HepG2 (cell line): ENCODE data around the gene EPB41L5. TPM values are rescaled to one million over a fixed set of nuclear protein-coding genes. Genes with fewer than 3 reads are reported as not detected.

Experiments used
- ATAC-seq: fragments of 200-7000 bp; cut with Tn5 transposase; 3 replicates; pipeline ENCODE4 v1.9.1; 2020; ENCODE audit warnings: mild to moderate bottlenecking, moderate library complexity
- BruUV-seq: library from RNA; stranded (reverse); fragments of 400-500 nt; replicated peaks from 2 replicates; lab custom pipeline; 2021; lab: Mats Ljungman, UMichigan
- CTCF ChIA-PET: fragments of 300-600 bp; formaldehyde crosslinking; extraction: SDS; loops from one replicate; lab custom pipeline; 2021; ENCODE audit warnings: low total read pairs, inconsistent platforms, low intra/inter-chr PET ratio; lab: Yijun Ruan, JAX
- POLR2A ChIA-PET: fragments of 350-600 bp; sonication (Branson Sonifier 250); formaldehyde crosslinking; loops from one replicate; lab custom pipeline; 2020; ENCODE audit warnings: antibody characterized with exemption, inconsistent platforms; lab: Yijun Ruan, JAX
- DNase-seq: peaks from one replicate; pipeline ENCODE4 v3.0.0-alpha.2; 2015; ENCODE audit warnings: low spot score
- FAIRE-seq: peaks from 3 replicates; lab custom pipeline; 2011; peaks lifted over from hg19 to GRCh38; lab: Jason Lieb, UNC
- H2AFZ ChIP-seq: one replicate; pipeline ENCODE4 v1.6.1; 2011; ENCODE audit warnings: low read length, inconsistent platforms
- H3K27ac ChIP-seq: fragments of 300-600 bp; 3 replicates; pipeline ENCODE4 v1.8.0; 2011; ENCODE audit warnings: mixed run types, mild to moderate bottlenecking, mixed read lengths, low read length, inconsistent platforms; ENCODE audit not compliant: insufficient read depth; ENCODE audit errors: extremely low read length
- H3K27me3 ChIP-seq, 2 experiments: fragments of 200-600 bp in 1 of 2; 2 replicates in 1 of 2; 3 replicates in 1 of 2; pipeline versions ENCODE4 v1.6.0 to v1.8.0; 2011; ENCODE audit warnings: low read length in 2 of 2, mild to moderate bottlenecking in 2 of 2, moderate library complexity in 2 of 2, inconsistent platforms in 1 of 2; ENCODE audit not compliant: insufficient read depth in 2 of 2, control insufficient read depth in 1 of 2
- H3K36me3 ChIP-seq, 2 experiments: fragments of 200-600 bp in 1 of 2; replicated peaks in 1 of 2; 2 replicates in 1 of 2; 3 replicates in 1 of 2; pipeline versions ENCODE4 v1.5.1 to v1.8.0; 2011; ENCODE audit warnings: low read length in 2 of 2, inconsistent platforms in 1 of 2; ENCODE audit not compliant: insufficient read depth in 2 of 2, control insufficient read depth in 1 of 2
- H3K4me1 ChIP-seq: 2 replicates; pipeline ENCODE4 v1.5.1; 2012; ENCODE audit warnings: low read length, inconsistent platforms; ENCODE audit not compliant: insufficient read depth
- H3K4me2 ChIP-seq: 2 replicates; pipeline ENCODE4 v1.6.0; 2011; ENCODE audit warnings: low read depth, low read length, inconsistent platforms
- H3K4me3 ChIP-seq, 3 experiments: fragments of 200-600 bp in 1 of 3; sonication (generic), shearing (Covaris generic) in 1 of 3; replicated peaks in 1 of 3; 2 replicates each; pipeline ENCODE4 v1.5.1; 2011 to 2016; ENCODE audit warnings: low read length in 3 of 3, inconsistent platforms in 2 of 3, low read depth in 2 of 3, mild to moderate bottlenecking in 2 of 3, control low read depth in 1 of 3, mixed read lengths in 1 of 3; ENCODE audit not compliant: insufficient read depth in 1 of 3
- H3K79me2 ChIP-seq: one replicate; pipeline ENCODE4 v1.6.1; 2011; ENCODE audit warnings: low read length, inconsistent platforms; ENCODE audit not compliant: insufficient read depth
- H3K9ac ChIP-seq: 2 replicates; pipeline ENCODE4 v1.6.0; 2011; ENCODE audit warnings: mild to moderate bottlenecking, low read depth, low read length, inconsistent platforms; ENCODE audit not compliant: insufficient read depth
- H3K9me3 ChIP-seq: 2 replicates; pipeline ENCODE4 v1.5.1; 2012; ENCODE audit warnings: mild to moderate bottlenecking, low read length
- H4K20me1 ChIP-seq: 2 replicates; pipeline ENCODE4 v1.6.0; 2011; ENCODE audit warnings: inconsistent platforms, mild to moderate bottlenecking, low read length, moderate library complexity; ENCODE audit not compliant: insufficient read depth
- GABPB1 ChIP-seq: IDR thresholded peaks from 2 replicates; pipeline ENCODE4 v1.6.1; 2016; ENCODE audit warnings: mild to moderate bottlenecking, missing genetic modification reagents, moderate library complexity, missing compliant biosample characterization
- KLF13 ChIP-seq: sonication (generic); formaldehyde crosslinking; IDR thresholded peaks from 2 replicates; pipeline ENCODE4 v1.4.0; 2020; ENCODE audit warnings: mild to moderate bottlenecking, missing genetic modification reagents
- PATZ1 ChIP-seq: sonication (generic); formaldehyde crosslinking; IDR thresholded peaks from 2 replicates; pipeline ENCODE4 v1.4.0; 2020; ENCODE audit warnings: missing genetic modification reagents
- TCF7L2 ChIP-seq: IDR thresholded peaks from 2 replicates; pipeline ENCODE4 v1.6.1; 2011; ENCODE audit warnings: mild to moderate bottlenecking, low read depth, low read length, moderate library complexity
- TEAD3 ChIP-seq: optimal IDR thresholded peaks from 2 replicates; pipeline ENCODE3; 2016; ENCODE audit warnings: borderline replicate concordance
- YEATS2 ChIP-seq: sonication (generic); formaldehyde crosslinking; IDR thresholded peaks from 2 replicates; pipeline ENCODE4 v1.4.0; 2020; ENCODE audit warnings: missing genetic modification reagents, borderline replicate concordance
- ZBTB7A ChIP-seq: sonication (generic); formaldehyde crosslinking; IDR thresholded peaks from 2 replicates; pipeline ENCODE4 v1.8.0; 2022; ENCODE audit warnings: mild to moderate bottlenecking, missing genetic modification reagents
- ZNF121 ChIP-seq: sonication (generic); formaldehyde crosslinking; IDR thresholded peaks from 2 replicates; pipeline ENCODE4 v1.5.0; 2020; ENCODE audit warnings: mild to moderate bottlenecking, missing genetic modification reagents
- ZNF749 ChIP-seq: sonication (generic); formaldehyde crosslinking; IDR thresholded peaks from 2 replicates; pipeline ENCODE4 v1.8.0; 2022; ENCODE audit warnings: mild to moderate bottlenecking, missing genetic modification reagents, moderate library complexity, borderline replicate concordance
- ZNF816 ChIP-seq: sonication (generic); formaldehyde crosslinking; IDR thresholded peaks from 2 replicates; pipeline ENCODE4 v1.8.0; 2022; ENCODE audit warnings: missing genetic modification reagents, mild to moderate bottlenecking, borderline replicate concordance
- ZSCAN12 ChIP-seq: sonication (generic); formaldehyde crosslinking; IDR thresholded peaks from 2 replicates; pipeline ENCODE4 v1.9.0; 2021; ENCODE audit warnings: mild to moderate bottlenecking, missing genetic modification reagents
- WGBS: methylation state at CpG from one replicate; pipeline ENCODE4 v1.1.6; 2017; ENCODE audit warnings: low lambda C conversion rate; 5-methylcytosine and 5-hydroxymethylcytosine counted together
- in situ Hi-C: cut with HindIII; loops from 2 replicates; pipeline ENCODE4 v1.10.0; 2017; ENCODE audit warnings: low pct_unique_long_range_greater_than_20kb; ENCODE audit not compliant: extremely low pct_ligation_motif_present
- intact Hi-C: fragments of 100-400 bp; cut with micrococcal nuclease; formaldehyde crosslinking; loops from one replicate; pipeline ENCODE4 v1.10.0; 2022; ENCODE audit not compliant: unreplicated experiment
- polyA plus RNA-seq, 8 experiments: library from polyadenylated mRNA; depleted of rRNA in 3 of 8; stranded (reverse) in 7 of 8; unstranded in 1 of 8; fragments of >200 nt; fragmentation: Illumina TruSeq in 4 of 8; extraction: Trizol in 4 of 8; gene quantifications; 2 replicates each; pipeline versions ENCODE4 v1.2.1 to v1.2.3, GENCODE V29; 2011 to 2016; ENCODE audit warnings: low read depth in 4 of 8, missing spikeins in 1 of 8, mixed read lengths in 1 of 8; ENCODE audit not compliant: insufficient read depth in 1 of 8
- total RNA-seq, 5 experiments: library from RNA; depleted of rRNA; stranded (reverse); fragments of >200 nt; fragmentation: Illumina TruSeq; extraction: Trizol; gene quantifications; 2 replicates each; pipeline ENCODE4 v1.2.3, GENCODE V29; 2016; ENCODE audit warnings: low read depth in 1 of 5
- TF ChIP-seq, protein P1 (sequence below): sonication (generic); formaldehyde crosslinking; IDR thresholded peaks from 2 replicates; pipeline ENCODE4 v1.4.0; 2020; ENCODE audit warnings: mild to moderate bottlenecking, missing genetic modification reagents
- TF ChIP-seq, protein P2 (sequence below): sonication (generic); formaldehyde crosslinking; IDR thresholded peaks from 2 replicates; pipeline ENCODE4 v1.4.0; 2020; ENCODE audit warnings: missing genetic modification reagents, low read depth, mild to moderate bottlenecking, borderline replicate concordance

EPB41L5 gene
- total and polyA plus RNA-seq, 2 of the 13 experiments (the other 11 are each of a cell fraction or from before 2014, with no cell fraction given) = 40.5 to 47.5 TPM

DNA sequence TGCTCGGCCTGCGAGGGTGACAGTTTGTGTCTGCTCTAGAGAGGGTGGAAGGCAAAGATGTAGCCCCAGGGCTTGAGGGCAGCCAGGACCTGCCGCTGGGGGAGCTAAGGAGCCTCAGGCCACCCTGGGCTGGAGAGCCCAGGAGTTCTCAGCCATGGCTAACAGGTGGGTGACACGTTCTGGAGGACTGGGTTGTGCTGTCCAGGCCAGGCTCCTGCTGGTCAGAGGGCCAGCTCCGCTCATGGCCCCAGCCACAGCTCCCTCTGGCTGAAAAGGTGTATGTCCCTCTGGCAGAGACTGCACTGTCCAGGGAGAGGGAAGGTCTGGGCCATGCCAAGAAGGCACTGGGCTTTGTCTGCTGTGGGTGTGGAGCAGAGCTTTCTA, 191.1 kb downstream of the EPB41L5 start:
- no TSS peak for BruUV-seq
- Histone ChIP-seq H3K4me2 (peak overlapping the region; percentile 83), H2AFZ (peak overlapping the region; percentile 24), H3K27me3 (peaks cover 2 to 26% of the 10 kb centered on the region in 2 experiments; a peak in 3 of 5 replicates), H4K20me1 (no peaks in the 10 kb centered on the region), H3K36me3 (no peaks in the 10 kb centered on the region), H3K4me1 (peaks cover 25% of the 10 kb centered on the region), H3K27ac (no peak overlapping the region), H3K4me3 (peak overlapping the region in 2 of 3 experiments; percentile 1 to 66; a peak in 3 of 6 replicates), H3K79me2 (no peaks in the 10 kb centered on the region), H3K9me3 (no peaks in the 10 kb centered on the region), H3K9ac (no peak overlapping the region)
- DNase-seq = peak; percentile 45
- in situ Hi-C loops (loop anchor here (10.0 kb wide), 1 partner anchor 111 kb away; no protein-coding TSS in a partner anchor), intact Hi-C loops (no loop called here)
- POLR2A ChIA-PET = no interaction called here
- ATAC-seq = peak; percentile 96
- CTCF ChIA-PET = no interaction called here
- WGBS = 0% methylated on average over 4 of the region's 5 CpGs
- FAIRE-seq = peak; percentile 56
- TF ChIP-seq ZNF749 (CRISPR knock-in tag) (no peak), YEATS2 (CRISPR knock-in tag) (no peak), KLF13 (0 out of 2 replicates have a peak, but pooled peaks have one; percentile 60), ZBTB7A (CRISPR knock-in tag) (no peak), TCF7L2 (no peak), GABPB1 (CRISPR knock-in tag) (no peak), ZNF816 (no peak), ZNF121 (CRISPR knock-in tag) (peak; percentile 38; the same call in 1 of the 2 replicates), TEAD3 (CRISPR knock-in tag) (peak; percentile 40), PATZ1 (CRISPR knock-in tag) (0 out of 2 replicates have a peak, but pooled peaks have one; percentile 9), ZSCAN12 (no peak)
- TF ChIP-seq, protein P1, sequence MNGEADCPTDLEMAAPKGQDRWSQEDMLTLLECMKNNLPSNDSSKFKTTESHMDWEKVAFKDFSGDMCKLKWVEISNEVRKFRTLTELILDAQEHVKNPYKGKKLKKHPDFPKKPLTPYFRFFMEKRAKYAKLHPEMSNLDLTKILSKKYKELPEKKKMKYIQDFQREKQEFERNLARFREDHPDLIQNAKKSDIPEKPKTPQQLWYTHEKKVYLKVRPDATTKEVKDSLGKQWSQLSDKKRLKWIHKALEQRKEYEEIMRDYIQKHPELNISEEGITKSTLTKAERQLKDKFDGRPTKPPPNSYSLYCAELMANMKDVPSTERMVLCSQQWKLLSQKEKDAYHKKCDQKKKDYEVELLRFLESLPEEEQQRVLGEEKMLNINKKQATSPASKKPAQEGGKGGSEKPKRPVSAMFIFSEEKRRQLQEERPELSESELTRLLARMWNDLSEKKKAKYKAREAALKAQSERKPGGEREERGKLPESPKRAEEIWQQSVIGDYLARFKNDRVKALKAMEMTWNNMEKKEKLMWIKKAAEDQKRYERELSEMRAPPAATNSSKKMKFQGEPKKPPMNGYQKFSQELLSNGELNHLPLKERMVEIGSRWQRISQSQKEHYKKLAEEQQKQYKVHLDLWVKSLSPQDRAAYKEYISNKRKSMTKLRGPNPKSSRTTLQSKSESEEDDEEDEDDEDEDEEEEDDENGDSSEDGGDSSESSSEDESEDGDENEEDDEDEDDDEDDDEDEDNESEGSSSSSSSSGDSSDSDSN (CRISPR knock-in tag) = peak; percentile 8; the same call in 1 of the 2 replicates
- TF ChIP-seq, protein P2, sequence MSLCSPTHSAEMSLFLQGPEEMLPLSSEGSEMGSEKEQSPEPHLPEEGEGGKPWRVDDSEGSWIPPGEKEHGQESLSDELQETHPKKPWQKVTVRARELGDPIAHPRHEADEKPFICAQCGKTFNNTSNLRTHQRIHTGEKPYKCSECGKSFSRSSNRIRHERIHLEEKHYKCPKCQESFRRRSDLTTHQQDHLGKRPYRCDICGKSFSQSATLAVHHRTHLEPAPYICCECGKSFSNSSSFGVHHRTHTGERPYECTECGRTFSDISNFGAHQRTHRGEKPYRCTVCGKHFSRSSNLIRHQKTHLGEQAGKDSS (CRISPR knock-in tag) = no peak
